H9 (cell line): ENCODE results near the gene ANKS1B. TPM values are rescaled to one million over a fixed set of nuclear protein-coding genes. Genes with fewer than 3 reads are reported as not detected.

Experiments
- DNase-seq: peaks from one replicate; pipeline ENCODE4 v3.0.0-alpha.2; 2017
- H2AFZ ChIP-seq: one replicate; pipeline ENCODE4 v1.6.1; 2013; ENCODE audit warnings: mild to moderate bottlenecking, low read length, control low read depth, moderate library complexity
- H2AK5ac ChIP-seq: 2 replicates; pipeline ENCODE4 v1.6.1; 2013; ENCODE audit warnings: low read length, control low read depth, mixed read lengths; ENCODE audit not compliant: insufficient read length
- H2BK120ac ChIP-seq: one replicate; pipeline ENCODE4 v1.6.1; 2013; ENCODE audit warnings: low read depth, mild to moderate bottlenecking, low read length, control low read depth, inconsistent platforms; ENCODE audit not compliant: poor library complexity, severe bottlenecking
- H2BK12ac ChIP-seq: 2 replicates; pipeline ENCODE4 v1.6.1; 2013; ENCODE audit warnings: low read length, control low read depth, mixed read lengths, low read depth; ENCODE audit not compliant: insufficient read length
- H2BK15ac ChIP-seq: 2 replicates; pipeline ENCODE4 v1.6.1; 2013; ENCODE audit warnings: low read depth, low read length, control low read depth
- H2BK20ac ChIP-seq: one replicate; pipeline ENCODE4 v1.6.1; 2013; ENCODE audit warnings: low read depth, mild to moderate bottlenecking, low read length, control low read depth, inconsistent platforms; ENCODE audit not compliant: poor library complexity, severe bottlenecking
- H2BK5ac ChIP-seq: 2 replicates; pipeline ENCODE4 v1.6.1; 2013; ENCODE audit warnings: low read length, control low read depth, mixed read lengths; ENCODE audit not compliant: insufficient read length
- H3K14ac ChIP-seq: 2 replicates; pipeline ENCODE4 v1.6.1; 2013; ENCODE audit warnings: low read length, control low read depth; ENCODE audit not compliant: insufficient read depth
- H3K18ac ChIP-seq: 2 replicates; pipeline ENCODE4 v1.6.1; 2013; ENCODE audit warnings: low read depth, mild to moderate bottlenecking, mixed read lengths, low read length, control low read depth; ENCODE audit not compliant: insufficient read length
- H3K23ac ChIP-seq: 2 replicates; pipeline ENCODE4 v1.6.1; 2013; ENCODE audit warnings: low read length, control low read depth, mixed read lengths, low read depth; ENCODE audit not compliant: insufficient read length
- H3K23me2 ChIP-seq: 2 replicates; pipeline ENCODE4 v1.6.1; 2013; ENCODE audit warnings: low read depth, mild to moderate bottlenecking, mixed read lengths, low read length, control low read depth; ENCODE audit not compliant: insufficient read length, poor library complexity, severe bottlenecking
- H3K27ac ChIP-seq: 2 replicates; pipeline ENCODE4 v1.5.1; 2013; ENCODE audit warnings: low read length, control low read depth, mixed read lengths, low read depth; ENCODE audit not compliant: insufficient read length
- H3K27me3 ChIP-seq: 2 replicates; pipeline ENCODE4 v1.6.1; 2013; ENCODE audit warnings: low read length, control low read depth, inconsistent platforms; ENCODE audit not compliant: insufficient read depth
- H3K4ac ChIP-seq: 2 replicates; pipeline ENCODE4 v1.6.1; 2013; ENCODE audit warnings: low read depth, mild to moderate bottlenecking, control low read depth, inconsistent platforms, low read length, moderate library complexity
- H3K4me1 ChIP-seq: 2 replicates; pipeline ENCODE4 v1.6.1; 2013; ENCODE audit warnings: low read length, control low read depth, inconsistent platforms; ENCODE audit not compliant: insufficient read depth
- H3K4me2 ChIP-seq: 2 replicates; pipeline ENCODE4 v1.6.1; 2013; ENCODE audit warnings: low read length, control low read depth, mixed read lengths; ENCODE audit not compliant: insufficient read length, insufficient read depth
- H3K56ac ChIP-seq: 2 replicates; pipeline ENCODE4 v1.6.1; 2013; ENCODE audit warnings: low read depth, mild to moderate bottlenecking, mixed read lengths, low read length, control low read depth; ENCODE audit not compliant: insufficient read length
- H3K79me1 ChIP-seq: 2 replicates; pipeline ENCODE4 v1.6.1; 2013; ENCODE audit warnings: low read depth, mild to moderate bottlenecking, moderate library complexity, low read length, control low read depth, inconsistent platforms; ENCODE audit not compliant: insufficient read depth, poor library complexity, severe bottlenecking
- H3K79me2 ChIP-seq: 2 replicates; pipeline ENCODE4 v1.6.1; 2013; ENCODE audit warnings: low read length, control low read depth, inconsistent platforms; ENCODE audit not compliant: insufficient read depth
- H3K9ac ChIP-seq: 2 replicates; pipeline ENCODE4 v1.6.1; 2013; ENCODE audit warnings: low read length, control low read depth, mixed read lengths; ENCODE audit not compliant: insufficient read length; ENCODE audit errors: extremely low read depth
- H3K9me3 ChIP-seq: one replicate; pipeline ENCODE4 v1.6.1; 2013; ENCODE audit warnings: low read depth, low read length, inconsistent platforms; ENCODE audit not compliant: control insufficient read depth
- H3T11ph ChIP-seq: one replicate; pipeline ENCODE4 v1.6.1; 2013; ENCODE audit warnings: mild to moderate bottlenecking, low read length, control low read depth, inconsistent platforms
- H4K20me1 ChIP-seq: one replicate; pipeline ENCODE4 v1.6.1; 2013; ENCODE audit not compliant: control insufficient read depth, insufficient read length, insufficient read depth
- H4K5ac ChIP-seq: 2 replicates; pipeline ENCODE4 v1.6.1; 2013; ENCODE audit warnings: low read depth, mild to moderate bottlenecking, mixed read lengths, low read length, control low read depth; ENCODE audit not compliant: insufficient read length
- H4K8ac ChIP-seq: replicated peaks from 2 replicates; pipeline ENCODE4 v1.6.1; 2013; ENCODE audit warnings: low read length, control low read depth, mixed read lengths, low read depth; ENCODE audit not compliant: insufficient read length
- H4K91ac ChIP-seq: 2 replicates; pipeline ENCODE4 v1.6.1; 2013; ENCODE audit warnings: low read depth, mild to moderate bottlenecking, moderate library complexity, mixed read lengths, low read length, control low read depth; ENCODE audit not compliant: insufficient read length
- H3K27ac Mint-ChIP-seq, 3 experiments: 2 replicates in 2 of 3; 3 replicates in 1 of 3; pipeline ENCODE4 v1.8.0; 2020 to 2021; ENCODE audit warnings: mixed read lengths in 3 of 3, mild to moderate bottlenecking in 1 of 3, moderate library complexity in 1 of 3
- H3K27me3 Mint-ChIP-seq: 2 replicates; pipeline ENCODE4 v1.8.0; 2021; ENCODE audit warnings: low read depth, mild to moderate bottlenecking, moderate library complexity, mixed read lengths
- H3K36me3 Mint-ChIP-seq, 3 experiments: 2 replicates in 2 of 3; 3 replicates in 1 of 3; pipeline ENCODE4 v1.8.0; 2020 to 2021; ENCODE audit warnings: low read depth in 3 of 3, mixed read lengths in 3 of 3; ENCODE audit not compliant: insufficient read depth in 1 of 3
- H3K4me1 Mint-ChIP-seq, 2 experiments: 2 replicates each; pipeline ENCODE4 v1.8.0; 2020; ENCODE audit warnings: mixed read lengths in 2 of 2
- H3K4me3 Mint-ChIP-seq, 2 experiments: 2 replicates in 1 of 2; 3 replicates in 1 of 2; pipeline ENCODE4 v1.8.0; 2020 to 2021; ENCODE audit warnings: mild to moderate bottlenecking in 2 of 2, mixed read lengths in 2 of 2, moderate library complexity in 1 of 2
- H3K9me3 Mint-ChIP-seq, 2 experiments: 2 replicates in 1 of 2; 3 replicates in 1 of 2; pipeline ENCODE4 v1.8.0; 2020; ENCODE audit warnings: mild to moderate bottlenecking in 2 of 2, mixed read lengths in 2 of 2, moderate library complexity in 1 of 2
- WGBS: extraction: QIAGEN DNeasy Blood & Tissue Kit; methylation state at CpG from one replicate; pipeline ENCODE4 v1.1.7; 2013; ENCODE audit warnings: missing lambda C conversion rate, low lambda C conversion rate, mixed read lengths; ENCODE audit not compliant: insufficient read length; ENCODE audit errors: extremely low coverage; 5-methylcytosine and 5-hydroxymethylcytosine counted together
- total RNA-seq: library from RNA; stranded (reverse); gene quantifications from 2 replicates; pipeline ENCODE4 v1.2.1, GENCODE V29; 2021
- TF ChIP-seq, protein P1 (sequence below): fragments of 200-600 bp; sonication (generic); conservative IDR thresholded peaks from 3 replicates; pipeline ENCODE4 v1.8.0; 2021; ENCODE audit warnings: antibody characterized with exemption, mild to moderate bottlenecking

The ANKS1B gene
- total RNA-seq, 1 experiment from 2014 or later = 4.1 TPM

DNA sequence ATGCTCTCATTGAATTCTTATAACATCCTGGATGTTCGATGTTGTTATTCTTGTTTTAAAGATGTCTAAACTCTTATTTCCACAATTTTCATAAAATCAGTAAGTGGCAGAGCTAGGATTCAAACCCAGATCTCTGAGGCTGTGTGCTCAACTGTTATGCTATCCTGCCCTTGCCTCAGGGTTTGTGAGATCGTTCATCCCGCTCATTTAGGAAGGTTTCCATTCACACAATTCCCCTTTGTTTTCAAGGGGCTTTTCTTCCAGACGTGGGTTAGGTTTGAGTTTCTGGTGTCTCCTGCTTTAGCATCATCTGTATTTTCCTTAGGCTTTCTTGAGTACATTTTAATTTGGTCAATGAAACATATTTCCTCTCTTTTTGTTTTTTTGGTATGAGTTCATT is 1270.3 kb downstream of the ANKS1B start:
- H3K27ac Mint-ChIP-seq = no peak overlapping the region; a peak in 1 of 7 replicates
- no peak overlapping the region for H4K8ac ChIP-seq
- no peaks in the 10 kb centered on the region for H3K4me1 ChIP-seq
- no peak overlapping the region for H3K4me2 ChIP-seq
- no peak overlapping the region for H3K4ac ChIP-seq
- no peak overlapping the region for H2AFZ ChIP-seq
- H3K4me1 Mint-ChIP-seq = no peaks in the 10 kb centered on the region
- H4K91ac ChIP-seq = no peak overlapping the region
- H3K27me3 Mint-ChIP-seq = no peaks in the 10 kb centered on the region
- no peak overlapping the region for H2BK20ac ChIP-seq
- H3K18ac ChIP-seq = no peak overlapping the region
- no peaks in the 10 kb centered on the region for H3K79me2 ChIP-seq
- H3K79me1 ChIP-seq = no peaks in the 10 kb centered on the region
- no peak overlapping the region for H3K56ac ChIP-seq
- no peak overlapping the region for H2BK15ac ChIP-seq
- no peak overlapping the region for H2AK5ac ChIP-seq
- H3T11ph ChIP-seq = no peak overlapping the region
- no peak overlapping the region for H2BK5ac ChIP-seq
- H2BK12ac ChIP-seq = no peak overlapping the region
- DNase-seq = no peak
- H4K5ac ChIP-seq = no peak overlapping the region
- H3K14ac ChIP-seq = no peak overlapping the region
- H3K9me3 Mint-ChIP-seq = no peaks in the 10 kb centered on the region; a peak in 1 of 5 replicates
- H3K23me2 ChIP-seq = no peaks in the 10 kb centered on the region
- no CpG with 5 or more reads among the region's 4 CpGs for WGBS
- no peaks in the 10 kb centered on the region for H3K27me3 ChIP-seq
- no peak overlapping the region for H2BK120ac ChIP-seq
- H3K27ac ChIP-seq = no peak overlapping the region
- H4K20me1 ChIP-seq = no peaks in the 10 kb centered on the region
- peaks cover 0 to 31% (median 8%) of the 10 kb centered on the region in 3 experiments; a peak in 5 of 7 replicates for H3K36me3 Mint-ChIP-seq
- no peak overlapping the region for H3K4me3 Mint-ChIP-seq
- H3K9me3 ChIP-seq = no peaks in the 10 kb centered on the region
- no peak overlapping the region for H3K23ac ChIP-seq
- H3K9ac ChIP-seq = no peak overlapping the region
- TF ChIP-seq, protein P1, sequence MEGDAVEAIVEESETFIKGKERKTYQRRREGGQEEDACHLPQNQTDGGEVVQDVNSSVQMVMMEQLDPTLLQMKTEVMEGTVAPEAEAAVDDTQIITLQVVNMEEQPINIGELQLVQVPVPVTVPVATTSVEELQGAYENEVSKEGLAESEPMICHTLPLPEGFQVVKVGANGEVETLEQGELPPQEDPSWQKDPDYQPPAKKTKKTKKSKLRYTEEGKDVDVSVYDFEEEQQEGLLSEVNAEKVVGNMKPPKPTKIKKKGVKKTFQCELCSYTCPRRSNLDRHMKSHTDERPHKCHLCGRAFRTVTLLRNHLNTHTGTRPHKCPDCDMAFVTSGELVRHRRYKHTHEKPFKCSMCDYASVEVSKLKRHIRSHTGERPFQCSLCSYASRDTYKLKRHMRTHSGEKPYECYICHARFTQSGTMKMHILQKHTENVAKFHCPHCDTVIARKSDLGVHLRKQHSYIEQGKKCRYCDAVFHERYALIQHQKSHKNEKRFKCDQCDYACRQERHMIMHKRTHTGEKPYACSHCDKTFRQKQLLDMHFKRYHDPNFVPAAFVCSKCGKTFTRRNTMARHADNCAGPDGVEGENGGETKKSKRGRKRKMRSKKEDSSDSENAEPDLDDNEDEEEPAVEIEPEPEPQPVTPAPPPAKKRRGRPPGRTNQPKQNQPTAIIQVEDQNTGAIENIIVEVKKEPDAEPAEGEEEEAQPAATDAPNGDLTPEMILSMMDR = no peak
